NCI-H526 (cell line): ENCODE data around the gene SEC61A1.

Source experiments
- DNase-seq, 2 experiments: peaks; one replicate each; lab custom pipeline; 2025; lab: John Stamatoyannopoulos, UW

The SEC61A1 gene

DNA sequence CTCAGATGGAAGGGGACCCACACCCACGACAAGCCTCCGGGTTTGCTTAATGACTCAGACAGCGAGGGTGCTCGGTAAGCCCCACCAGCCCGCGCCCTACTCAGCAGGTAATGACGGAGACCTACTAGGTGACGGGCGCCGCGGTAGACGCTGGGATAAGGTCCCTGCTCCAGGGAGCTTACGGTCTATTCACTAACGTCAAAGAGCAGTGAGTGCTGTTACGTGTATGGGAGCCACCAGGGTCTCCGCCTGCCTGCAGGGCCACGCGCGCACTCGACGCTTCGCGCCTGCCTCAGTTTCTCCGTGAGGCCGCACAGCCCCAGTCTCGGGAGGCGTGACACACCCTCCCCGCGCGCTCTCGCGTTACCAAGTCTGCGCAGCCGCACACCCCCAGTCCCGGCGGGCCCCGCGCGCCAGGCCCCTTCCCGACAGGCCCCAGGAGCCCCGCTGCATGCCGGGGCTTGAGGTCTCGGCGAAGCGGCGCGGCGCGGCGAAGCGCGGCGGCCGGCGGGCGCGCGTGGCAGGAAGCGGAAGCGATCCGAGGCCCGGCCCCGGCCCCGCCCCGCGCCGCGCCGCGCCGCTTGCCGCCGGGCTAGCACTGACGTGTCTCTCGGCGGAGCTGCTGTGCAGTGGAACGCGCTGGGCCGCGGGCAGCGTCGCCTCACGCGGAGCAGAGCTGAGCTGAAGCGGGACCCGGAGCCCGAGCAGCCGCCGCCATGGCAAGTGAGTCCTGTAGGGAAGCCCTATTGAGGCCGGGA, at the start of gene SEC61A1:
Gene SEC61A1, plus strand, starts transcription at position 601 of the 758 bp plus-strand sequence. Its CDS starts 116 bp downstream, at position 717.
- DNase-seq = peak; percentile 88 to 99

DNA sequence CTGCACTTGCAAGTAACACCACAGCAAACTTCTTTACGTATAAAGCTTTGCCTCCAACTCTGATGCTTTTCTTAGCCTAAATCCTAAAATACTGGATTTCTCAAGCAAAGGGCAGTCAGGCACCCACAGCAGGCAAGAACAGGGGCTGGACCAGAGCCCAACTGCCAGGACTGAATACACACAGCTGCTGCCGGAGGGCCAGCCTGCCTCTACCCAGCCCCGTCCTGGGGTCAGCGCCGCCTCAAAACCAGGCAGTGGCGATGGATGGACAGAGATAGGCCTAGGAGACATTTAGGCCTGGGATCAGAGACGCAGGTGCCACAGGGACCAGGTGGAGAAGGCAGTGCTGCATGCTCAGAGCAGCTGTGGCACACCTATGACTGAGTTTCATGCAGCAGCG, 47.6 kb upstream of the SEC61A1 start:
- no peak for DNase-seq

DNA sequence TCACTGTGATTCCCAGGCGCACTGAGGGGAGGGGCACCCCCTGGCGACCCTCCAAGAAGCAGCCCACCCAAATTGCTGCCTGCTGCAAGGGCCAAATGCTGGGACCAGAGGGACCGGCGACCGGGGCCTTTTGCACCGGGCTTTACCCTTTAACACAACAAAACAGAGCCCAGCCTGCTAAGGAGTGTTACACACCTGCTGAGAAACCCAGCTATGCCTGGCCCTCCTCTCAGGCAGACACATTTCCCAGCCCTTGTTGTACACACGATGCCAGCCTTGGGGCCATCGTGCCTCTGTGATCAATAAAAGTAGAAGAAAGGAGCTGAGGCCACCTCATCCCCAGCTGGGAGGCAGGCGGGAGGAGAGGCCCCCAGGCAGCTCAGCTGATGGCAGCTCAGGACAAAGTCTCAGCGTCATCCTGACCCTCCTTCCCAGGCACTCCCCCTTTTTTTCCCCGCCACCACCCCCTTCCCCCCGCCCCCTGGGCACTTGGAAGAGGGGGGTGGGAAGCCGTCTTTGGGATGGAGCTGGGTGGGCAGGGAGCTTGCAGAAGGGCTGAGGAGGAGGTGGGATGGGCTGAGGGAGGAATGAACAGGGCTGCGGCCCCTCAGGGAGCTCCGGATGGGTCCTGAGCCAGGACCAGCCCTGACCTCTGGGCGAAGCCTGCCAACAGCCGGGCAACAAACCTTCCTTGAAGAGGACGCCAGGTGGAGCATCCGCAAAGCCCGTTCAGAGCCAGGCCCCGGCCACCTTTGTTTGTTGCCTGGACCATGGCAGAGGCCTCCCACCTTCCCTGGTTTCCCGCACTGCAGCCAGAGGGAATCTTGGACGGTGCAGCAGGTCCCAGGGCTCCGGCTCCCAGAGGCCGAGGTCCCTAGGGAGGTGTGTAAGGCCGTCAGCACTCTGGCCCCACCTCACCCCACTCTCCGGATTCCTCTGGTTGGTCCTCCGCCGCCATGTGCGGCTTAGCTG, 45.9 kb upstream of the SEC61A1 start:
- DNase-seq = no peak

DNA sequence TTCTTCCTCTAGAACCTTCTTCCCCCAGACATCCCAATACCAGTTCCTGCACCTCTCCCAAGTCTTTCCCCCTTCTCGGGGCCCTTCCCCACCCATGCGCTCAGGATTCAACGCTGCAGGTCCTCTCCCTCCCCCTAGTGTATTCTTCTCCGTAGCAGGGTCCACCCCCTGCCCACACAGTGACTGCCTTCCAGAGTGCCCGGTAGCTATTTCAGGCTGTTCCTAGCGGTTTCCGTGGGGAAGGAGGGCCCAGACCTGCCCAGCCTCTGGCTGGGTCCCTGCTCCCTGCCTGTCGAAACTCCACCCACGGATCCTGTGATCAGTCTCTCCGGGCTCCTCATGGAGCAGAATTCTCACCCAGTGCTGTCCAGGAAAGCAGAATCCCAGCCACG, 45.2 kb upstream of the SEC61A1 start:
- no peak for DNase-seq

DNA sequence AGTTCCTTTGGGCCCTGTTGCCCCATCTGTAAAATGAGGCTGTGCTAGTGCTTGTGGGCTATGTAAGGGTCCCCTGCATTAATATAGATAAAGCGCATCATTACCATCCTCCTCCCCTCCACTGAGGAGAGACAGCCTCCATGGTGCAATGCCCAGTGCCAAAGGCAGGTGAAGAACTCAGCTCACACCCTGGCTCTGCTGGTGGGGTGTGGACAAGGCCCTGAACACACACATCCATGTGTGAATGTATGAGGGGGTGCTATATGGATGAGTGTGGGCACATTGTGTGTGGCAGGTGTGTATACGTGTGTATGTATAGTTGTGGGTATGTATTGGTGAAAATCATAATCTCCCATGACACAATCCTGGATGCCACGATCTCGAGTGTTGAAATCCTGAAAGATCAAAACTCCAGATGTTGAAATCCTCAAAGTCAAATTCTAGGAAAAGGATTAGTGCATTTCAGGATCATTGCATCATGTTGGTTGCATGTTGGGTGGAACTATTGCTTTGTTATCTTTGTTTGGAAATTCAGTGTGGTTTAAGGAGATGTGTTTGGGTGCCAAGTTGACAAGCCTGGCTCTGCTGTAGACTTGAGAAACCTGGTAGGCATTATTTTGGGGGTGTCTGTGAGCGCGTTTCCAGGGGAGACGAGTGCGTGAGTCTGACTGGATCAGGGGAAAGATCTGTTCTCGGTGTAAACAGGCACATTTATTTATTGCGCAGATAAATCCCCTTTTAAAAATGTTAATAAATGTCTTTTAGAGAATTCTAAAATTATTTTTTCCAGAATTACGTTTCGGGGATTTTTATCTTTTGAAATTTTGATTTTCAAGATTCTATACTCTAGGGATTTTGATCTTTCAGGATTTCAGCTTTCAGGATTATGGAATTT, 42.0 kb upstream of the SEC61A1 start:
- no peak for DNase-seq

DNA sequence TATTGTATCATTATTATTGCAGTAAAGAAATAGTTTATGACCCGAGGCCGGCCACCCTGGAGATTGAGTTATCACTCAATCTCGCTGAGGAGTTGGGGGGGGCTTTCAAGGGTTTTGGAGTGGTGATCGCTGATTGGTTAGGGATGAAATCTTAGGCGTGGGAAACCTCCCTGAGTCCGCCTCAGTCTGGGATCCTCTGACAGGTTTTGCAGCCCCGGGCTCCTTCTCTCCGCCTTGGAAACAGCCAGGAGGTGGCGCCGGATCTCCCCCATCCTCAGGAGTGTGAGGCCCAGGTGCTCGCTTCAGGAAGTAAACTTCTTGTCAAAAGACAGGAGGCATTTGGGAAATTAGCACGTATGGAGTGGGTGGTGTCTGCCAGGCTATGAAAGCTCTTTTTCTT, 41.1 kb upstream of the SEC61A1 start:
- DNase-seq = peak; percentile 60 to 84

DNA sequence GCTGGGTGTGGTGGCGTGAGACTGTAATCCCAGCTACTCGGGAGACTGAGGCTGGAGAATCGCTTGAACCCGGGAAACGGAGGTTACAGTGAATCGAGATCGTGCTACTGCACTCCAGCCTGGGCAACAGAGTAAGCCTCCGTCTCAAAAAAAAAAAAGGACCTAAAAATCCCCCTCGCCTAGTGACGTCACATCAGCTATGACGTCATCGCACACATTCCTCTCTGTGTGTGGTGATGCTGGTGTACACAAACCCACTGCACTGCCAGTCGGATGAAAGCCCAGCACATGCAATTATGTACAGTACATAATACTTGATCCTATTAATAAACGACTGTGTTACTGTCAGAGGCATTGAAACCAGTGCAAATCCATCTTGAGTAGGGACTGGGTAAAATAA, 40.2 kb upstream of the SEC61A1 start:
- DNase-seq = no peak

DNA sequence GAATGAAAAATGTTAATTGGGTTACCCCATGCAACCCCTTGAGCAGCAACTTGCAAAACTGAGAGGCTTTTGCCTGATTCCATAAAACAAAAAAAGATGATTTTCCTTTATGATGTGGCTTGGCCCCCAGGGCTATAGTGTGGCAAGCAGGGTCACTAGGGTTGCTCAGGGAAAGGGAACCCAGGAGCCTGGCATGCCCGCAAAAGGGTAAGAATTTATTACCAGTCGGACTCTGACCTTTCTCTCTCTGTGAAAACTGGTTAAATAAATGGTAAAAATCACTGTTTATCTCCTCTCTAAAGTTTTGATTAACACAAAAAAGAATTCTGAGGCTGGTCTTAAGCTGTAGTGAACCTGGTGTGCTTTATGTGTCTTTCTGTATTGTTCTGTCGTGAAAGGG, 37.7 kb upstream of the SEC61A1 start:
- no peak for DNase-seq

DNA sequence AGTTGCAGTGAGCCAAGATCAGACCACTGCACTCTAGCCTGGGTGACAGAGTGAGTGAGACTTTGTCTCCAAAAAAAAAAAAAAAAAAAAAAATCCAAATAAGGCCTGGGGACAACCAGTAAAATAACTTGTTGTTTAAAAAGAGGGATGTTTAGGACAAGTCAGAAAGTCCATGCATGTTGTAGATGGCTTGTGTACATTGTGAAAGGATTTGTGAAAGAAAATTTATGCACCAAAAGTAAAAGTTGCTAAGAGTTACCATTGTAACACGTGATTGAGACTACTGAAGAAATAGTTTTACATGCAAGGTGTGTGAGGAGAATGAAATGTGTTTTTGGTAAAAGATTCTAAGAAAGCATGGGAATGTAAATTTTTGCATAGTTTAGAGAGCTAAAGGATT, 35.7 kb upstream of the SEC61A1 start:
- DNase-seq = no peak

DNA sequence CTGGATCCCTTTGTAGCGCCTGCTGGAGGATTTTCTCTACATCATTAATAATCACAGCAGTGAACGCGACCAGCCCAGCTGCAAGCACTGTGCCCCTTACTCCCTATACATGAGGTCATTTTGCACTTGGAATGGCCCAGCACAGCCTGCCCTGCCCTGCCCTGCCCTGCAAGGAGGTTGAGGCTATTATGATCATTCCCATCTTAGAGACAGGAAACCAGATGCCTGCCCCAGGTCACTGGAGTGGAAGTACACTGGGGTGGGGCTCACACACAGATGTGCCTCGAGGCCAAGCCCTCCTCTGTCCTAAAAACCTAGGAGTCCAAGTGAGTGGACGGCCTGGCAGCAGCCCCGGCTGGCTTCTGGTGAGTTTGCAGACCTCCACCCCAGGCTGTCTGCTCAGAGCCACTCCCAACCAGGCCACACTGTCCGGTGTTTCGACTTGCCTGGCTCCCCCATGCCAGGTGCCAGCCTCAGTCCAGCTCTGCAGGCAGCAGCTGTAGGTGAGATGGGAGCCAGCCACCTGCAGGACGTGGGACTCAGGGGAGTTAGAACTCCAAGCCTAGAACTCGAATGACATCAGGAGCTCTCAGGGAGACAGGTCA, 30.4 kb upstream of the SEC61A1 start:
- no peak for DNase-seq

DNA sequence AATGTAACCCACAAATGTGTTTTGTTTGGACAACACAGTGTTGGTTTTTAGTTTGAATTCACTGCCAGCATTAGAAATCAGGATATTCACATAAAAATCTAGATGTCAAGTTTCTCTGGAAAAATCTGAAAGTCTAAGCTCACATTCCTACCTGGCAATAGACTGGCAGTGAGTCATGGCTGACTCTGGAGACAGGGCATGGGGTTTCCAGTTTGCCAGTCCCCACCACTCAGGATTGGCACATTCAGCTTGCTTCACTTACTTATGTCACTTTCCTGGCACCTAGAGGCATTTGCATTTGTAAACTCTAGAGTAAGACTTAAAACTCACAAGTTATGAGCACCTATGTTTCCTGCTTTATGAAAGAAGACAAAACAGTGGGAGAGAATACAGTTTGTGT, 19.1 kb upstream of the SEC61A1 start:
- DNase-seq = no peak

DNA sequence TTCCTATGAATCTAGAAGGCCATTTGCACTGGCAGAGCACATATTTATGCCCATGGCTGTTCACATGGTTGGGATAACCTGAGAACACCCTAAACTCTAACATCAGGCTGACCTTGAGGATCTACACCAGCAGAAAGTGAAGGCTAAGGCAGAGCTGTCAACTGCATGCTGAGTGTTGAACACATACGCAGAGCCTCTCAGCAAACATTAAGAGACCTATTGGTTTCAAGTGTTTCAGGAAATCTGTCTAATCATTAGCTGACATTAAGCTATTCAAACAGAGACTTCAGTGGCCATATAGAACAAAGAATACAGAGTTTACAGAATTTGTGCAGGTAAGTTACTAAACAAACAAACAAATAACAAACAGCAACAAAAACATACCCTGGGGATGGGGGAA, 16.1 kb upstream of the SEC61A1 start:
- no peak for DNase-seq

DNA sequence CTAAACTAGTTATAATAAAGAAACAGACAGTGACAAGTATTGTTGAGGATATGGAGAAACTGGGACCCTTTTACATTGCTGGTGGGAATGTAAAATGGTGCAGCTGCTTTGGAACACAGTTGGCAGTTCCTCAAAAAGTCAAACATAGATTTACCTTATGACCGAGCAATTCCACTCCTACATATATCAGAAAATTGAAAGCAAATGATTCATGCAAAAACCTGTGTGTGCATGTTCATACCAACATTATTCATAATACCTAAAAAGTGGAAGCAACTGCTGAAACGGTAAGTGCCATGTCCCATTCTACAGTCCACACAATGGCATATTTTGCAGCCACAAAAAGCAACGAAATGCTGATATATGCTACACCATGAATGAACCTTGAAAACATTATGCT, 12.2 kb upstream of the SEC61A1 start:
- DNase-seq = no peak

DNA sequence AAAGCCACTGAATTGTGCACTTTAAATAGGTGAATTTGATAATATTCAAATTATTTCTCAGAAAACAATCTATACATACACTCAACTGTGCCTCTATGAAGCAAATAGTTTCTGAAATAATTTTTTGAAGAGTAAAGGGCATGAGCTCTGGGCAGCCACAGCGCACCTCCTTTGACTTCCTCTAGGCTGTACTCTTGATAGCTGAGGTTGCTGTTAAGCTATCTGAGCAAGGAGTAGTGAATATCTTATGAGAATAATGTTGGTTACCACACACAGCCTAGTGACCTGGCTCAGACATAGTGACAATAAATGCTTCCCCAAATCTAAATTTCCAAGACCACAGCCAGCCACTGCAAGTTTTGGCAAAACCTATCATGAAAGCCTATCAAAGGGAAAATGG, 11.6 kb upstream of the SEC61A1 start:
- DNase-seq = no peak

DNA sequence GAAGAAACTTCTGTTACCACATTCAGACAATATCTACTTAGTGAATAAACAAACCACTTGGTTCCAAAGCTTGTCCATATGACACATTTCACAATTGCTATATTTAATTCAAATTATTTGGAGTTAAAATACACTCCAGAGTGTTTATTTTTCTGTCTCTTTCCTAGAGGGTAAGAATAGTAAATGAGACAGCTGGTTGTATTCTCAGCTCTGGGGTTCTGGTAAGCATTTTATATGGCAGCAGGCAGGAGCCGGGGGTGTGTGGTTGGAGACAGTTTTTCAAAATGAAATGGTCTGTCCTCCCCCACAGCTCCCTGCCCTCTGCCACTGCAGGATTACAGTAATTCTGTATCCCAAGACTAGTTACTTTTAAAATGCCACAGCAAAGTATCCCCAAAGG, 10.9 kb upstream of the SEC61A1 start:
- DNase-seq = no peak

DNA sequence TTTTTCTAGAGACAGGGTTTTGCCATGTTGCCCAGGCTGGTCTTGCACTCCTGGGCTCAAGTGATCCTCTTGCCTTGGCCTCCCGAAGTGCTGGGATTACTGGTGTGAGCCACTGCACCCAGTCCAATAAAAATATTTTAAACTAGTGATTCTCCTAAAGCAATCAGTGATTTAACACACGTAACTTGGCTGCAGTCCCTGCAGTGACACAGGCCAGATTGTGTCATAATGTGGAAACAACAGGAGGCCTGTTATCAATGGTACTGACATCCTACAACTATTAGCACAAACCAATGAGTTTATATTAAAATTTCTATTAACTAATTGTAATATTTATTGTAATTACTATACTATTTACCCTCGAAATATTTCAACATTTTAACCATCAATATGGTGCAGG, 1.6 kb upstream of the SEC61A1 start:
- DNase-seq = no peak

DNA sequence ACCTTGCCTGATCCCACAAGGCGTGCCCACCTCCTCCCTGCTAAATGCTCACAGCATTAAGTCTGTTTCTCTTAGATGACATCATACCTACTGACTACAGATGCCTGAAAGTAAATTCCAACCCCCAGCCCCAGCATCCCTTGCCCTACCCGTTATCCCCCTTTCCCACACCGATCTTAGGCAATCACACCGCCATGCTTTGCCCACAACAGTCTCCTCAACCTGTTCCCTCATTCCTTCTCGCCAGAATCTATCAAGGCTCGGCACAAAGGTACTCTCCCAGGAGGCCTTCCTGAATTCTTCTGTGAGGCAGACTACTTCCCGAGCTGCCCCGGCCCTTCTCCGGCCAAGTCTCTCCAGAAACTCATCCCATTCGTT, 789 bp upstream of the SEC61A1 start:
- DNase-seq = peak in 1 of 2 experiments; percentile 56

DNA sequence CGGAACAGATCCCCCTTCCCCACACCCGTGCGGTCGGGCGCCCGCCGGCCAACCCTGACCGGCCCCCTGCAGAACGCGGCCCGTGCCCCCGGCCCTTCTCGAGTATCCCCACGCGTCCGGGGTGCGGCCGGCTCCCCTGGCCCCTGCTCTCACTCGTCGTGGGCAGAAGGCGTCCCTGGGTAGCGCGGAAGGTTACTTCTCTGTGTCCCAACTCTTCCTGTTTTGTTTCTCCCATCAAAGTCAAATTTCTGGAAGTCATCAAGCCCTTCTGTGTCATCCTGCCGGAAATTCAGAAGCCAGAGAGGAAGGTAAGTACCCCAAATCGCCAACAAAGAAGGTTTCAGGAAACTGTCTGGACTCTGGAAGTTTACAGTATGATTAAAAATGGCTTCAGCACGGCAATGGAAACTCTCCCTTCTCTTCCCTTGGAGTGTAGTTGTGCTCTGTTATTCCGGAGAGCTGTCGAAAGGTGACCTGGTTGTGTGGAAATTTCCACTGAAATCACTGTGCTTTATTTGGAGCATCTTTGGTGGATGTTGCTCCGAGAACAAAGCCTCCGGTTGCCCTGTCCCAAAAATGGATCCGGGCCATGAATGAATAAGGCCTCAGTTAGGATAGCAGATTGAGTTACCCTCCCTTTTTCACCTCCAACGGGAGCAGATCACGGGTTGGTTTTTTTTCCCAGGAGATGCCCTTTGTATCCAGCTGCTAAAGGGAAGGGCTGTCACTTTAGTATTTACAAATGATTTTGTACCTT, 536 bp downstream of the SEC61A1 start:
- DNase-seq = peak; percentile 36 to 46

DNA sequence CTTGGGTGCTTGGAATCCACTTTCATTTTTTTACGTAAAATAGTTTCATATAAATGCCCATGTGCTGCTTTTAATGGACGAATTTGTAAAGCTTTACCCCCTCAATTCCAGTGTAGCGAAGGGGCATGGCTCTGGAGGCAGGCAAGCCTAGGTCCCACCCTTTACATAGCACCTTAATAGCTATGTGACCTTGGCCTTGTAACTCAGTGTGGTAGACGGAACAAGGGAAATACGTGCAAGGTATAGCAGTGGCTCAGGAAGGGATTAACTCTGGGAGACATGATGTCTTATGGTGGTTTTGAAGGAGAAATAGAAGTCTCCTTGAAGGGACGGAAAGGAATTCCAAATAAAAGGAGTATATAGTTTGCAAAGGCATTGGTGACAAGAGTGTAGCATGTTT, 1.4 kb downstream of the SEC61A1 start:
- no peak for DNase-seq

DNA sequence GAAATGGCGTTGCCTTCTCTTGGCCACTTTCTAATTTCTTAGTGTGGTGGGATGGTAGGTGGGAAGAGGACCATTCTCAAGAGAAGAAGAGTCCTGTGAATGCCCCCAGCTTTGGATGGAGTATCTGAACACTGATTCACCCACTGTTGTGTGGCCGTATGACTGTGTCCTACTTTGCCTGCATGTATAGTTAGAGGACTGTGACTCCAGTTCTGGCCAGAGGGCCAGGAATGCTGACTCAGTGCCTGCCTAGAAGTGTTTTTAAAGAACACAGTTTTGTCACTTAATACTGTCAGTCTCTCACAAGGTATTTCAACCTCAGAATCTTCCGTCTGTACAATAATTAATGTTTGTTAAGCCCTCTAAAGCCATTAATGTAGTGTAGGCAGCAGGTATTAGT, 2.1 kb downstream of the SEC61A1 start:
- no peak for DNase-seq

DNA sequence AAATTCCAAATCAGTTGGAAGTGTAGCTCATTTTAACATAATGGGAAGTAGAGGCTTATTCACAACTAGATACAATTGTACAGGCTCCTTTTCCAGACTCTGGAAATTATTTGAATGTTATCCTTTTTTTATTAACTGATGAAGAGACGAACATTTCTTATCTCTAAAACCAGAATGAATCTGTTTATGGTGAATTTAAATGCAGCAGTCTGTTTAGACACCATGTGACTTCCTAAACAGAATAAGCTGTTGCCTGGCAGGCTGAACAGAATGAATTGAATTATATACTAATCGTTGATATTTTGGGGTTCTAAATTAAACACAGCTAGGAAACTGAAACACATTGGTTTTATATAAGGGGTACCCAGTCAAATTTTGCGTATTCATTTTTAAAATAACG, 4.0 kb downstream of the SEC61A1 start:
- DNase-seq = no peak
